ENCODE data around the gene RYR2. TPM values are rescaled to one million over a fixed set of nuclear protein-coding genes. Genes with fewer than 3 reads are reported as not detected.

Gene RYR2
- total and polyA plus RNA-seq, 9 of the 15 experiments (the other 6 are each of a cell fraction or from before 2014, with no cell fraction given), result 0.03 to 0.42 (median 0.14) TPM

DNA sequence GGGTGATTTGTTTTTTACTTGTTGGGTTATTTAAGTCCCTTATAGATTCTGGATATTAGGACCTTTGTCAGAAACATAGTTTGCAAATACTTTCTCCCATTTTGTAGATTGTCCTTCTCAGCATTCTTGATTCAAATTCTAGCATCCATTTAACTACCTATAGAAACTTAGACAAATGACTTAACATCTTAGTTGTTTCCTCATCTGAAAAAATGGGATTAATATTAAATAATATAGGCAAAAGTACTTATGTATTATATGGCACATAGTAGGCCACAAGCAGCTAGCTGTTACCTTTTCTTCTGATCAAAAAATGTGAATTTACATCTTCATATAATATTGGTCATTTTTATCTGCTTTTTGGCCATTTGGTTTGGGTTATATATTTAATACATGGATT, 541.3 kb downstream of the RYR2 start:
- TF ChIP-seq, protein P1, sequence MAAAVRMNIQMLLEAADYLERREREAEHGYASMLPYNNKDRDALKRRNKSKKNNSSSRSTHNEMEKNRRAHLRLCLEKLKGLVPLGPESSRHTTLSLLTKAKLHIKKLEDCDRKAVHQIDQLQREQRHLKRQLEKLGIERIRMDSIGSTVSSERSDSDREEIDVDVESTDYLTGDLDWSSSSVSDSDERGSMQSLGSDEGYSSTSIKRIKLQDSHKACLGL (CRISPR knock-in tag; IDR thresholded peaks at IDR 0.05; ENCODE audit: borderline replicate concordance, poor library complexity, severe bottlenecking), result no peak
- TF ChIP-seq ZBED1 (IDR thresholded peaks at IDR 0.05), result no peak
- no peak for TF ChIP-seq HDAC8 (tag; IDR thresholded peaks at IDR 0.05)
- TF ChIP-seq, protein P2, sequence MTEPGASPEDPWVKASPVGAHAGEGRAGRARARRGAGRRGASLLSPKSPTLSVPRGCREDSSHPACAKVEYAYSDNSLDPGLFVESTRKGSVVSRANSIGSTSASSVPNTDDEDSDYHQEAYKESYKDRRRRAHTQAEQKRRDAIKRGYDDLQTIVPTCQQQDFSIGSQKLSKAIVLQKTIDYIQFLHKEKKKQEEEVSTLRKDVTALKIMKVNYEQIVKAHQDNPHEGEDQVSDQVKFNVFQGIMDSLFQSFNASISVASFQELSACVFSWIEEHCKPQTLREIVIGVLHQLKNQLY (CRISPR knock-in tag; conservative IDR thresholded peaks at IDR 0.05), result no peak
- TF ChIP-seq, protein P3, sequence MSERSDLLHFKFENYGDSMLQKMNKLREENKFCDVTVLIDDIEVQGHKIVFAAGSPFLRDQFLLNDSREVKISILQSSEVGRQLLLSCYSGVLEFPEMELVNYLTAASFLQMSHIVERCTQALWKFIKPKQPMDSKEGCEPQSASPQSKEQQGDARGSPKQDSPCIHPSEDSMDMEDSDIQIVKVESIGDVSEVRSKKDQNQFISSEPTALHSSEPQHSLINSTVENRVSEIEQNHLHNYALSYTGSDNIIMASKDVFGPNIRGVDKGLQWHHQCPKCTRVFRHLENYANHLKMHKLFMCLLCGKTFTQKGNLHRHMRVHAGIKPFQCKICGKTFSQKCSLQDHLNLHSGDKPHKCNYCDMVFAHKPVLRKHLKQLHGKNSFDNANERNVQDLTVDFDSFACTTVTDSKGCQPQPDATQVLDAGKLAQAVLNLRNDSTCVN (CRISPR knock-in tag; IDR thresholded peaks at IDR 0.05), result no peak
- TF ChIP-seq SMAD3 (CRISPR knock-in tag; conservative IDR thresholded peaks at IDR 0.05), result no peak
- Histone ChIP-seq H4K20me1 (replicated peaks; ENCODE audit: control insufficient read depth, insufficient read depth, low read length) (no peaks in the 10 kb centered on the region), H2AFZ (ENCODE audit: low read depth, low read length) (no peak overlapping the region), H3K27me3 (ENCODE audit: control insufficient read depth in 2 of 2, insufficient read depth in 2 of 2, low read length in 2 of 2) (no peaks in the 10 kb centered on the region), H3K9ac (ENCODE audit: insufficient read depth in 1 of 2, low read depth in 2 of 2, low read length in 2 of 2) (no peak overlapping the region), H3K4me1 (replicated peaks in 1 of 2; ENCODE audit: control insufficient read depth in 2 of 2, insufficient read depth in 2 of 2, low read length in 2 of 2) (no peaks in the 10 kb centered on the region), H3K36me3 (ENCODE audit: control insufficient read depth, insufficient read depth, low read length) (no peaks in the 10 kb centered on the region), H3K4me3 (no peak overlapping the region), H3K27ac (ENCODE audit: extremely low read depth, low read depth, low read length) (no peak overlapping the region), H3K4me2 (ENCODE audit: insufficient read depth, low read length) (no peak overlapping the region), H3K79me2 (ENCODE audit: control insufficient read depth, insufficient read depth, low read length) (no peaks in the 10 kb centered on the region), H3K9me3 (replicated peaks; ENCODE audit: control insufficient read depth, insufficient read depth, low read depth, low read length) (0 out of 2 replicates have a peak, but pooled peaks cover 2% of the 10 kb centered on the region), H3K9me1 (ENCODE audit: control insufficient read depth, insufficient read depth, low read length) (no peaks in the 10 kb centered on the region)
- no TSS peak for BruUV-seq (replicated peaks)
- intact Hi-C loops (cut with micrococcal nuclease) (no loop called here), in situ Hi-C loops (cut with MboI) (no loop called here)
- ChIA-PET CTCF (ENCODE audit: low intra/inter-chr PET ratio) (no interaction called here), POLR2A (no interaction called here)
- FAIRE-seq (no peak), DNase-seq (ENCODE audit: extremely low read depth in 1 of 4, low spot score in 3 of 4) (no peak), ATAC-seq (no peak)
